Measurements from ENCODE around the gene ACOT11.

- TF ChIP-seq HMGXB4 (CRISPR knock-in tag; IDR thresholded peaks at IDR 0.05): no peak
- TF ChIP-seq ZBTB21 (CRISPR knock-in tag; IDR thresholded peaks at IDR 0.05; ENCODE audit: borderline replicate concordance): no peak
- TF ChIP-seq ELF4 (CRISPR knock-in tag; IDR thresholded peaks at IDR 0.05; ENCODE audit: low read depth): no peak
- no peak for TF ChIP-seq MAX (CRISPR knock-in tag; IDR thresholded peaks at IDR 0.05)
- no peak for TF ChIP-seq ZNF416 (CRISPR knock-in tag; IDR thresholded peaks at IDR 0.05)
- TF ChIP-seq ZSCAN18 (CRISPR knock-in tag; IDR thresholded peaks at IDR 0.05): no peak
- TF ChIP-seq ESRRA (CRISPR knock-in tag; IDR thresholded peaks at IDR 0.05; ENCODE audit: borderline replicate concordance): no peak
- TF ChIP-seq CTCF (IDR thresholded peaks at IDR 0.05): no peak
- no peak for TF ChIP-seq IRF1 (CRISPR knock-in tag; IDR thresholded peaks at IDR 0.05)
- no peak for TF ChIP-seq NR3C1 (CRISPR knock-in tag; conservative IDR thresholded peaks at IDR 0.05; ENCODE audit: low read depth)
- no peak for TF ChIP-seq ZNF671 (CRISPR knock-in tag; IDR thresholded peaks at IDR 0.05)
- TF ChIP-seq NFYB (CRISPR knock-in tag; conservative IDR thresholded peaks at IDR 0.05; ENCODE audit: low read depth): no peak
Measured at GRCh38 chr1:54604051-54604450, 56.0 kb downstream of the ACOT11 start.
